ENCODE results near the gene MFSD12.

Gene MFSD12

GRCh38 chr19:3557461-3558248 lies at the start of gene MFSD12:
Gene MFSD12, minus strand, starts transcription at chr19:3557586. Its CDS starts 183 bp downstream, at chr19:3557403.
- Histone ChIP-seq H3K27me3 (ENCODE audit: control insufficient read depth in 5 of 5, insufficient read depth in 4 of 5, low read length in 5 of 5) (no peaks in the 10 kb centered on the region), H3K9me3 (ENCODE audit: control insufficient read depth in 5 of 5, low read length in 5 of 5) (no peaks in the 10 kb centered on the region), H3K9ac (ENCODE audit: low read length in 5 of 5) (peak within 1 kb of the TSS; percentile 79 to 97 (median 87)), H3K36me3 (ENCODE audit: control insufficient read depth in 5 of 5, insufficient read depth in 5 of 5, low read length in 5 of 5) (no peaks in the 10 kb centered on the region), H3K27ac (ENCODE audit: low read depth, low read length) (peak within 1 kb of the TSS; percentile 46), H3K4me3 (ENCODE audit: low read depth in 1 of 5, low read length in 5 of 5) (peak within 1 kb of the TSS; percentile 87 to 99 (median 96)), H3K4me1 (ENCODE audit: control insufficient read depth in 5 of 5, insufficient read depth in 5 of 5, low read length in 5 of 5) (peaks cover 0 to 51% (median 41%) of the 10 kb centered on the region in 5 donors)

DNA sequence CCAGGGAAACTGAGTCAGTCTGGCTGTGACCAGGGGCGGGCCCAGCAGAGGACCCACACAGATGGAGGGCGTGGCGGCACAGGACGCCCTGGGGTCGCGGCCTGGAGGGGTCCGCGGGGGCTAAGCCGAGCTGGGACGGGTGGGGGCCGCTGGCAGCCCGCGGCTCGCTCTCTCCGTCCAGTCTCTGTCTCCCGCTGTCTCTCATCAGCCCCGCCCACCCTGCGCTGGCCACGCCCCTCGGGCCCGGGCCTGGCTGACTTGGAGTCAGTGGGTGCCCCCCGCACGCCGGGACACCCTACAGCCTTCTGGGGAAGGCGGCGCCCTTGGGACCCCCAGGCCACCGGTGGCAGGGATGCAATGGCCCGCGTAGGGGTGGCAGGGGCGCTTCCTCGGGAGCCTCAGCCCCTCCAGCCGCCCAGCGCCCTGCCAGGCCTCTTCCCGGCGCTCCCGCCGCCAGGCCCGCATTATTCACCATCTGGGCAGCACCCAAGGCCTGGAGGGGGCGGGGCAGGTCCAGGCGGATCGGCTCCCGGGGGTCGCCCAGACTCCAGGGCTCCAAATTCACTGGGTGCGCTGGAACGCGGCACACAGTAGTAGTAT lies 49.4 kb upstream of the MFSD12 start, which contains the start of gene TBXA2R:
TBXA2R (minus strand) TSS at position 186 of the 600 bp plus-strand sequence. CDS start 6,241 bp downstream, outside the sequence.
- Histone ChIP-seq H3K9ac (ENCODE audit: low read length in 5 of 5) (peak within 1 kb of the TSS; percentile 26 to 79 (median 48)), H3K4me3 (ENCODE audit: low read depth in 1 of 5, low read length in 5 of 5) (peak within 1 kb of the TSS; percentile 7 to 67 (median 56)), H3K27me3 (ENCODE audit: control insufficient read depth in 5 of 5, insufficient read depth in 4 of 5, low read length in 5 of 5) (peaks cover 6 to 26% (median 15%) of the 10 kb centered on the region in 5 donors), H3K4me1 (ENCODE audit: control insufficient read depth in 5 of 5, insufficient read depth in 5 of 5, low read length in 5 of 5) (peaks cover 0 to 67% (median 44%) of the 10 kb centered on the region in 5 donors), H3K36me3 (ENCODE audit: control insufficient read depth in 5 of 5, insufficient read depth in 5 of 5, low read length in 5 of 5) (peaks cover 0 to 11% (median 9%) of the 10 kb centered on the region in 5 donors), H3K9me3 (ENCODE audit: control insufficient read depth in 5 of 5, low read length in 5 of 5) (no peaks in the 10 kb centered on the region), H3K27ac (ENCODE audit: low read depth, low read length) (peak within 1 kb of the TSS; percentile 73)

- Histone ChIP-seq H3K27me3 (ENCODE audit: control insufficient read depth in 5 of 5, insufficient read depth in 4 of 5, low read length in 5 of 5) (peaks cover 6 to 26% (median 15%) of the 10 kb centered on the region in 5 donors), H3K4me3 (ENCODE audit: low read depth in 1 of 5, low read length in 5 of 5) (peak overlapping the region in 4 of 5 donors; percentile 42 to 67 (median 60)), H3K36me3 (ENCODE audit: control insufficient read depth in 5 of 5, insufficient read depth in 5 of 5, low read length in 5 of 5) (peaks cover 0 to 5% (median 4%) of the 10 kb centered on the region in 5 donors), H3K4me1 (ENCODE audit: control insufficient read depth in 5 of 5, insufficient read depth in 5 of 5, low read length in 5 of 5) (peaks cover 0 to 67% (median 44%) of the 10 kb centered on the region in 5 donors), H3K9ac (ENCODE audit: low read length in 5 of 5) (peak overlapping the region in 2 of 5 donors; percentile 69 to 79), H3K27ac (ENCODE audit: low read depth, low read length) (peak overlapping the region; percentile 72), H3K9me3 (ENCODE audit: control insufficient read depth in 5 of 5, low read length in 5 of 5) (no peaks in the 10 kb centered on the region)
Measured at GRCh38 chr19:3606174-3606689, 48.8 kb upstream of the MFSD12 start.

DNA sequence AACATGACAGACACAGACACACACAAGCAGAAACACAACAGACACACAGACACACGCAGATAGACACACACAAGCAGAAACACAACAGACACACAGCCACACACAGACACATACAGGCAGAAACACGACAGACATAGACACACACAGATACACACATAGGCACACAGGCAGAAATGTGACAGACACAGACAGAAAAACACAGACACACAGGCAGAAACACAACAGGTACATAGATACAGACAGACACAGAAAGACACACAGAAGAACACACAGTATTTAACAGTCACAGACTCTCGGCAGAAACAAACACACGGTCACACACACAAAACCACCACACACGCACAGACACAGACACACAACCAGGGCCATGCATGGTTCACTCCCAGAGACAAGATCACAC lies 48.4 kb upstream of the MFSD12 start:
- H3K9me3 ChIP-seq (ENCODE audit: control insufficient read depth in 5 of 5, low read length in 5 of 5) = no peaks in the 10 kb centered on the region
- peaks cover 0 to under 1% (median 0%) of the 10 kb centered on the region in 5 donors for H3K36me3 ChIP-seq (ENCODE audit: control insufficient read depth in 5 of 5, insufficient read depth in 5 of 5, low read length in 5 of 5)
- peaks cover 6 to 26% (median 15%) of the 10 kb centered on the region in 5 donors for H3K27me3 ChIP-seq (ENCODE audit: control insufficient read depth in 5 of 5, insufficient read depth in 4 of 5, low read length in 5 of 5)
- H3K4me1 ChIP-seq (ENCODE audit: control insufficient read depth in 5 of 5, insufficient read depth in 5 of 5, low read length in 5 of 5) = peaks cover 0 to 67% (median 44%) of the 10 kb centered on the region in 5 donors
- H3K4me3 ChIP-seq (ENCODE audit: low read depth in 1 of 5, low read length in 5 of 5) = peak overlapping the region; percentile 7 to 67 (median 56)
- peak overlapping the region in 1 of 5 donors; percentile 67 for H3K9ac ChIP-seq (ENCODE audit: low read length in 5 of 5)
- H3K27ac ChIP-seq (ENCODE audit: low read depth, low read length) = no peak overlapping the region

DNA sequence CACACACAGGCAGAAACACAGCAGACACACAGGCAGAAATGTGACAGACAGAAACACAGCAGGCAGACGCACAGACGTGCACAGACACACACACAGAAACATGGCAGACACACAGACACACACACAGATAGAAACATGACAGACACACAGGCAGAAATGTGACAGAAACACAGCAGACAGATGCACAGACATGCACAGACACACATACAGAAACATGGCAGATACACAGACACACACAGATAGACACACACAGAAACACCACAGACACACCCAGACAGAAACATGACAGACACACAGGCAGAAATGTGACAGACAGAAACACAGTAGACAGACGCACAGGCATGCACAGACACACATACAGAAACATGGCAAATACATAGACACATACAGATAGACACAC lies 48.0 kb upstream of the MFSD12 start:
- Histone ChIP-seq H3K4me1 (ENCODE audit: control insufficient read depth in 5 of 5, insufficient read depth in 5 of 5, low read length in 5 of 5) (peaks cover 0 to 65% (median 44%) of the 10 kb centered on the region in 5 donors), H3K27me3 (ENCODE audit: control insufficient read depth in 5 of 5, insufficient read depth in 4 of 5, low read length in 5 of 5) (peaks cover 6 to 26% (median 15%) of the 10 kb centered on the region in 5 donors), H3K27ac (ENCODE audit: low read depth, low read length) (no peak overlapping the region), H3K4me3 (ENCODE audit: low read depth in 1 of 5, low read length in 5 of 5) (peak overlapping the region in 4 of 5 donors; percentile 7 to 67 (median 60)), H3K9me3 (ENCODE audit: control insufficient read depth in 5 of 5, low read length in 5 of 5) (no peaks in the 10 kb centered on the region), H3K36me3 (ENCODE audit: control insufficient read depth in 5 of 5, insufficient read depth in 5 of 5, low read length in 5 of 5) (peaks cover 0 to 1% (median 0%) of the 10 kb centered on the region in 5 donors), H3K9ac (ENCODE audit: low read length in 5 of 5) (peak overlapping the region in 1 of 5 donors; percentile 67)

- peak overlapping the region in 3 of 5 donors; percentile 33 to 67 (median 56) for H3K4me3 ChIP-seq (ENCODE audit: low read depth in 1 of 5, low read length in 5 of 5)
- H3K27me3 ChIP-seq (ENCODE audit: control insufficient read depth in 5 of 5, insufficient read depth in 4 of 5, low read length in 5 of 5) = peaks cover 6 to 26% (median 15%) of the 10 kb centered on the region in 5 donors
- H3K9me3 ChIP-seq (ENCODE audit: control insufficient read depth in 5 of 5, low read length in 5 of 5) = no peaks in the 10 kb centered on the region
- peaks cover 0 to 61% (median 40%) of the 10 kb centered on the region in 5 donors for H3K4me1 ChIP-seq (ENCODE audit: control insufficient read depth in 5 of 5, insufficient read depth in 5 of 5, low read length in 5 of 5)
- peak overlapping the region in 1 of 5 donors; percentile 4 for H3K9ac ChIP-seq (ENCODE audit: low read length in 5 of 5)
- H3K36me3 ChIP-seq (ENCODE audit: control insufficient read depth in 5 of 5, insufficient read depth in 5 of 5, low read length in 5 of 5) = peaks cover 0 to 5% (median 0%) of the 10 kb centered on the region in 5 donors
- no peak overlapping the region for H3K27ac ChIP-seq (ENCODE audit: low read depth, low read length)
Measured at GRCh38 chr19:3604987-3605343, 47.6 kb upstream of the MFSD12 start.

DNA sequence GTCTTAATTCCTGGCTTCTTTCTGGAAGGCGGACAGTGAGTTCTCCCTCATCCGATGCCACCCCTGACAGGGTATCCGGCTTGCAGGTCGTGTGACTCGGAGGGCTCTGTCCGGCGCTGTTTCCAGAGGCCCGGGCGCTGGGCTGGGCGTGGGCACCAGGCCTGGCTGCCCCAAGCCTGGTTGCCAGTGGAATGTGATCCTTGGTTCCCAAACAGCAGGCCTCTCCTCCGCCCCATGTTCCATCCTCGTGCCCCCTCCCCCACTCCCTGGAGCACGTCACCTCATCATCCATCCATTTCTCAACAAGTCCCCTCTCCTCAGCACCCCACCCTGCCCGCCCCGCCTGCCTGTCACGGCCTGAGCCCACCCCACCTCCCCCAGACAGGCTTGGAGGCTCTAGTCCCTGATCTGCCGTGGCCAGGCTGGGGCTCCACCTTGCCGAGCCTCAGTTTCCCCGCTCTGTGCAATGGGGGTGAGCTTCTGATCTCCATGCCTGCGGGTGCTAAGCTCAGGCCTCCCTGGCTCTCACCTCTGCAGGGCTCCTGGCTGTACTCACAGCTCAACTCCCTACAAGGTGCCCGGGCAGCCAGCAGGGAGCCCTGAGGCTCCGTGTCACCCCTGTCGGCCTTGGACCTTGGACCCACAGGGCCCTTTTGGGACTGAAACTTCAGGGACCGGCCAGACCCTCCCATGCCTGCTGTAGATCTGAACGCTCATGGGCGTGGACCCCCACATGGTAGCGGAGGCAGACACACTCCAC lies 47.0 kb upstream of the MFSD12 start:
- Histone ChIP-seq H3K4me1 (ENCODE audit: control insufficient read depth in 5 of 5, insufficient read depth in 5 of 5, low read length in 5 of 5) (peaks cover 0 to 57% (median 36%) of the 10 kb centered on the region in 5 donors), H3K27ac (ENCODE audit: low read depth, low read length) (no peak overlapping the region), H3K9ac (ENCODE audit: low read length in 5 of 5) (no peak overlapping the region), H3K9me3 (ENCODE audit: control insufficient read depth in 5 of 5, low read length in 5 of 5) (no peaks in the 10 kb centered on the region), H3K27me3 (ENCODE audit: control insufficient read depth in 5 of 5, insufficient read depth in 4 of 5, low read length in 5 of 5) (peaks cover 6 to 26% (median 15%) of the 10 kb centered on the region in 5 donors), H3K36me3 (ENCODE audit: control insufficient read depth in 5 of 5, insufficient read depth in 5 of 5, low read length in 5 of 5) (peaks cover 0 to 9% (median 0%) of the 10 kb centered on the region in 5 donors), H3K4me3 (ENCODE audit: low read depth in 1 of 5, low read length in 5 of 5) (peak overlapping the region in 2 of 5 donors; percentile 33 to 67)

- no peak overlapping the region for H3K9ac ChIP-seq (ENCODE audit: low read length in 5 of 5)
- H3K4me1 ChIP-seq (ENCODE audit: control insufficient read depth in 5 of 5, insufficient read depth in 5 of 5, low read length in 5 of 5) = peaks cover 0 to 47% (median 29%) of the 10 kb centered on the region in 5 donors
- peaks cover 6 to 26% (median 15%) of the 10 kb centered on the region in 5 donors for H3K27me3 ChIP-seq (ENCODE audit: control insufficient read depth in 5 of 5, insufficient read depth in 4 of 5, low read length in 5 of 5)
- H3K36me3 ChIP-seq (ENCODE audit: control insufficient read depth in 5 of 5, insufficient read depth in 5 of 5, low read length in 5 of 5) = peaks cover 0 to 9% (median 0%) of the 10 kb centered on the region in 5 donors
- H3K27ac ChIP-seq (ENCODE audit: low read depth, low read length) = no peak overlapping the region
- H3K4me3 ChIP-seq (ENCODE audit: low read depth in 1 of 5, low read length in 5 of 5) = no peak overlapping the region
- H3K9me3 ChIP-seq (ENCODE audit: control insufficient read depth in 5 of 5, low read length in 5 of 5) = no peaks in the 10 kb centered on the region
Measured at GRCh38 chr19:3603121-3603811, 45.9 kb upstream of the MFSD12 start.

DNA sequence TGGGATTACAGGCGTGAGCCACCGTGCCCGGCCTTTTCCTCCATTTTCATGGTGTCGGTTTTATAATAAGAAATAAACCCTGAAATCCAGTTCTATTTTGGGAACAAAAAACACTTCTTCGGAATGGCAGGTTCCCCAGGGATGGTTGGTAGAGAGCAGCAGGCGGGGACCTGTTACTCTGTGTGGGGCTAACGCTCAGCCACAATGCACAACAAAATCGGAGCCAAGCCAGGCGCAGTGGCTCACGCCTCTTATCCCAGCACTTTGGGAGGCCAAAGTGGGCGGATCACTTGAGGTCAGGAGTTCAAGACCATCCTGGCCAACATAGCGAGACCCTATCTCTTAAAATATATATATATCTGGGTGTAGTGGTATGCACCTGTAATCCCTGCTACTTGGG lies 43.6 kb upstream of the MFSD12 start:
- Histone ChIP-seq H3K9ac (ENCODE audit: low read length in 5 of 5) (no peak overlapping the region), H3K4me3 (ENCODE audit: low read depth in 1 of 5, low read length in 5 of 5) (no peak overlapping the region)

More for the DNA sequence above, 43.6 kb upstream of the MFSD12 start:
- Histone ChIP-seq H3K9me3 (ENCODE audit: control insufficient read depth in 5 of 5, low read length in 5 of 5) (no peaks in the 10 kb centered on the region), H3K27me3 (ENCODE audit: control insufficient read depth in 5 of 5, insufficient read depth in 4 of 5, low read length in 5 of 5) (peaks cover 4 to 16% (median 13%) of the 10 kb centered on the region in 5 donors), H3K27ac (ENCODE audit: low read depth, low read length) (no peak overlapping the region), H3K36me3 (ENCODE audit: control insufficient read depth in 5 of 5, insufficient read depth in 5 of 5, low read length in 5 of 5) (peaks cover 0 to 9% (median 0%) of the 10 kb centered on the region in 5 donors), H3K4me1 (ENCODE audit: control insufficient read depth in 5 of 5, insufficient read depth in 5 of 5, low read length in 5 of 5) (peaks cover 0 to 26% (median 6%) of the 10 kb centered on the region in 5 donors)
